GM21367 (cell line): Measurements from ENCODE around the gene C1QTNF1.
"Not testable (repeated sequence)": the region's sequence is repeated elsewhere in the genome, so short reads cannot be mapped to it uniquely, and the experiment has no call there.

Source experiments
- ATAC-seq: cut with Tn5 transposase; IDR thresholded peaks from one replicate; pipeline ENCODE4 v1.9.1; 2021; ENCODE audit not compliant: unreplicated experiment

Gene C1QTNF1

DNA sequence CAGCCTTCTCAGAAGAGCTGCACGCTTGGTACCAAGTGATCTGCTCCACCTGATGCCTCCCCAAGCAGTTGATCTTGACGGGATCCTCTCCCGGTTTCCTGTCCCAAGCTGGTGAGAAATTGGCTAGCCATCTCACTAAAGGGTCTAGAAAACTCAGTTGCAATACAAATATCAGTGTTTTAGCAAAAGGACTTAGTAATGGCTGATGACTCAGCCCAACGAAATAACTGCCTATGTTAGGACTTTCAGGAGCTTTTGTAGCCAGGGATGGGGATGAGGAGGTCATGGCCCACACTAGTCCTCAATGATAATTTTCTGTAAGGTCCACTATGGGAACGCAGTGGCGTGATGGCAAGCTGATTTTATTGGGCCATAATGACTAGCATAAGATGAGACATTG is 27.3 kb downstream of the C1QTNF1 start:
- no peak for ATAC-seq

DNA sequence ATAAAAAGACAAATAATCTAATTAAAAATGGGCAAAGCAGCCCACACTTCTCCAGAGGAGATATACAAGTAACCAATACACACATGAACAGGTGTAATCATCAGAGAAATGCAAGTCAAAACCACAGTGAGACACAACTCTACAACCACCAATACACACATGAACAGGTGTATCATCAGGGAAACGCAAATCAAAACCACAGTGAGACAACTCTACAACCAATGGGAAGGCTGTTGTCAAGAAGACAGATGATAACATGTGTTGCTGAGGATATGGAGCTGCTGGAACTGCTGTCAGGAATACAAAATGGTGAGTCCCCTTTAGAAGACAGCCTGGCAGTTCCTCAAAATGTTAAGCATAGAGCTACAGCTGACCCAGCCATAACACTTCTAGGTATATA is 28.2 kb downstream of the C1QTNF1 start:
- no peak for ATAC-seq

DNA sequence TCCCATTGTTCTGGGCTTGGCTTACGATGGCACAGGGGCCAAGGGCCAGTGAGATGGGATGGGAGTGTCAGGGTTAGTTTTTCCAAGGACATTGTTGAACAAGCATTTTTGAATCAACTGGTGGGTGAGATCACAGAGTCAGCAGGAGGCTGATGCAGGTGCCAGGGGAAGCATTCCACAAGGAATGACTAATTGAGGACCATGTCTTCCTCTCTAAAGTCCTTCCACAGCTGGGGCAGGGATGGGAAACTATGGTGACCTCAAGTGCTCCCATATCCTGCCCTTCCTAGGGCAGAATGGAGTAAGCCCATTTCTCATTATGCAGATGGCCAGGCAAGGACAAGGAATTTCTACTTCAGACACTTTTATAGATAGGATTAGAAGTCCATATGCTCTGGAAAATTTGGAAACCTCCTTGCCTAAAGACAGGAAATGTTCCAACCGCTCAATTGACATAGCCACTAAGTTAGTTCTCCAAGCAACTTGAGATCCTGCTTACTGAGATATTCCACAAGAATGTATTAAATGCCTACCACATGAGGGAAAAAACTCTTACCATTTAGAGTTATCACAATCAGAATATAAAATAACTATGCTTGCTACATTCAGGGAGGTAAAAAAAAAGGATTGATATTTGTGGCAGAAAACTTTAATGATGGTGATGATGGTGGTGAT is 29.4 kb downstream of the C1QTNF1 start:
- ATAC-seq, result no peak

DNA sequence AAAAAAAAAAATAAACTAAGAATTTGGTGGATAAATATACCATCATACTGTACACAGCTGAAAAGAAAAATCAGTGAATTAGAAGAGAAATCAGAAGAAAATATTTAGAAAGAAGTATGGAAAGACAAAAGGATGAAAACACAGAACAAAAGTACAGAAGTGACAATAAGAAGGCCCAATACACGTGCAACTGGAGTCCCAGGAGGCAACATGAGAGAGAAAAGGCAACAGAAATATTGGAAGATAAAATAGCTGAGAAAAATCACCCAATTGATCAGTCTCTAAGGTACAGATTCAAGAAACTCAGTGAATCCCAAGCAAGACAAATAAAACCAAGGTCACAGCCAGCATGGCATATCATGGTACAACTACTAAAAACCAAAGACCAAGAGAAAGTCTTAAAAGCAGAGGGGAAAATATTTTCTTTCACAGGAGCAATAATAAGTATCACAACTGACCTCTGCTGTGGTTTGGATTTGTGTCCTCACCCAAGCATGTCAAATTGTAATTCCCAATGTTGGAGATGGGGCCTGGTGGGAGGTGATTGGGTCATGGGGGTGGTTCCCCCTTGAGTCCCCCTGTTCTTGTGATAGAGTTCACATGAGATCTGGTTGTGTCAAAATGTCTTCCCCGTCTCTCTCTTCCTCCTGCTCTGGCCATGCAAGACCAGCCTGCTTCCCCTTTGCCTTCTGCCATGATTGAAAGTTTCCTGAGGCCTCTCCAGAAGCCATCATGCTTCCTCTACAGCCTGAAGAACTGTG is 30.4 kb downstream of the C1QTNF1 start:
- ATAC-seq, result no peak

DNA sequence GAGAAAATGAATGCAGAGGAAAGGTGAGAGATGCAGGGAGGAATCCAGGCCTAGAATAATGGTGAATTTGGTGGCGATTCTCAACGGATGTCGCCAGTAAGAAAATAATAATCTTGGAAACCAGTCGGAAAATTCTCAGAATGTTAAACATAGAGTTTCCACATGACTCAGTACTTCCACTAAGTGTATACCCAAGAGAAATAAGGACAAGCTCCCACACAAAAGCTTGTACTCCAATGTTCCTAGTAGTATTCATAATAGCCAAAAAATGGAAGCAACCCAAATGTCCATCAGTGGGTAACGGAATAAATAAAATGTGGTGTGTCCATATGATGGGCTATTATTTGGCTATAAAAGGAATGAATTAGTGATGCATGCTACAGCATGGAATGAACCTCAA is 31.2 kb downstream of the C1QTNF1 start:
- no peak for ATAC-seq

DNA sequence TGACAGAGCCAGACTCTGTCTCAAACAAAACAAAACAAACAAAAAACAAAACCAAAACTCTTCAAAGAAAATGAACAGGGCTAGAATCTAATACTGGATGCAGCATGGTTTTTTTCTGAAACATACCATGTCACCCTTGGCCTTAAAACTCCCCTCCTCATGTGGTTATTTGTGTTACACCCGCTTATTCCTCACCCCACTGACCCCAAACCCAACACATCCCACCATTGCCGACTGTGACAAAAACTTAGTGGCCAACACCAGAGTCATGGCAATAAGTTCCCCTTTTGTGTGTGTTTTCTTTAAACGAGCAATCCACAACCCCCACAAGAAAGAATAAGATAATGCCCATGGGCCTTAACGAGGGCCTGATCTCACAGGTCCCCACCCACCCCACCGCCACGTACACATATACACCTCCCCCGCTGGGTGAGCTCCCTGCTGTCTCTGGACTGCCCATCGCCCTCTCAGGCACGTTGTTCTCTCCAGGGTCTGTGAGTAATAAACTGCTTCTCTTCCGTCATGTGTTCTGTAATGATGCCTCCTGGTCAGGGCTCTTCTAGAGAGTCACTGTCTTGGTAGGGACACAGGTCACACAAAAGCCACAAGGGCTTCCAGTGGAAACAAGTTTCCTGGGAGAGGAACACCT is 33.9 kb downstream of the C1QTNF1 start:
- ATAC-seq, result no peak

DNA sequence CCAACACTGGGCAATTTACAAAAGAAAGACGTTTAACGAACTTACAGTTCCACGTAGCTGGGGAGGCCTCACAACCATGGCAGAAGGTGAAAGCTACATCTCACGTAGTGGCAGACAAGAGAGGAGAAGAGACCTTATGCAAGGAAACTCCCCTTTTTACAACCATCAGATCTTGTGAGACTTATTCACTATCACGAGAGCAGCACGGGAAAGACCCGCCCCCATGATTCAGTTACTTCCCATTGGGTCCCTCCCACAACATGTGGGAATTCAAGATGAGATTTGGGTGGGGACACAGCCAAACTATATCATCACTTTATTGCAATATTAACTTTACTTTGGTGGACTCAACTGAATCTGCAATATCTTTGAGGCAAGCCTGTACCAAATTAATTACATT is 38.7 kb downstream of the C1QTNF1 start:
- no peak for ATAC-seq

DNA sequence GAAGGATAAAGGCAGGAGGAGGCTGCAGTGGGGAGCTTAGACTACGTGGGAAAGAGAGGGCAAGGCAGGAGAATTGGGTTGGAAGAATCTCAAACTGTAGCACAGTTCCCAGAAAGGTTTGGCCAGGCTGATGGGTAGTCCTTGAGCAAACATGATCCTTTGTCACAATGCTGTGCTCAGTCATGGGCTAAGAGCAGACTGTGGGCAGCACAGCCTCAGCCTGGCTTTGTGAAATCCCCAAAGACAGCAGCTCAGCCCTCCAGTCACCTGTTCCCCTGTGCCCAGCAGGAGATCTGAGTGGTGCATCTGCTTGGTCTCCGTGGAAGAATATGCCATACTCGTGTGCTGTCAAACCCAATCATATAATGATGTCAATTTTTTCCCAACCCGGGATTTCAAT is 40.1 kb downstream of the C1QTNF1 start:
- ATAC-seq, result no peak

DNA sequence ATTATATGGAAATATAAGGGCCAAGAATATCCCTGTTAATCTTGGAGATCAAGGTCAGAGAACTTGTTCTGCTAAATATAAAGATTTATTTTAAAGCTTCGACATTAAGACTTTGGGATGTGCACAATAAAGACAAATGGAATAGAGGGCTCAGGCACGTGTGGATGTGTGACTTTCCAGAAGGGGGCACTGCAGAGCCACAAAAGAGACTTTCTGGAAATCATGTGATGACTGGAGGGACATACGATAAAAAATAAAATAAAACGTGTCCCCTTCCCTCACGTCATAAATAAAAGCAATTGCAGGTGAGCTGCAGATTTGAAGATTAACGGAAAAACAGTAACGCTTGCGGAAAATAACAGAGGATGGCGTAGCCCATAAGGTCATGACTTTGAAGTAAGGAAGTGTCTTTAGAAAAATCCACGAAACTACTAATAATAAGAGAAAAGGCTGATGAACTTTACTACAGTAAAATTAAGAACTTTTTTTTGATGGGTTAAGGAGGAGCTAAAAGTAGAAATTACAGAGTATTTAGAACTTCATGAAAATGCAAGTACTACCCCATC is 41.2 kb downstream of the C1QTNF1 start:
- ATAC-seq, result no peak

DNA sequence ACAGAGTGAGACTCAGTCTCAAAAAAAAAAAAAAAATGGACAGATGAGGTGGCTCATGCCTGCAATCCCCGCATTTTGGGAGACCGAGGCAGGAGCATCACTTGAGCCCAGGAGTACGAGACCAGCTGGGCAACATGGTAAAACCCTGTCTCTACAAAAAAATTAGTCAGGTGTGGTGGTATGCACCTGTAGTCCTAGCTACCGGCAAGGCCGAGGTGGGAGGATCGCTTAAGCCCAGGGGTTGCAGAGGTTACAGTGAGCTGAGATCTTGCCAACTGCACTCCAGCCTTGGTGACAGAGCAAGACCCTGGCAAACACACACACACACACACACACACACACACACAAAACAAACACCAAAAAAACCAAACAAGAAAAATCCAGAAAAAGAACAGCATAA is 43.0 kb downstream of the C1QTNF1 start:
- no peak for ATAC-seq

DNA sequence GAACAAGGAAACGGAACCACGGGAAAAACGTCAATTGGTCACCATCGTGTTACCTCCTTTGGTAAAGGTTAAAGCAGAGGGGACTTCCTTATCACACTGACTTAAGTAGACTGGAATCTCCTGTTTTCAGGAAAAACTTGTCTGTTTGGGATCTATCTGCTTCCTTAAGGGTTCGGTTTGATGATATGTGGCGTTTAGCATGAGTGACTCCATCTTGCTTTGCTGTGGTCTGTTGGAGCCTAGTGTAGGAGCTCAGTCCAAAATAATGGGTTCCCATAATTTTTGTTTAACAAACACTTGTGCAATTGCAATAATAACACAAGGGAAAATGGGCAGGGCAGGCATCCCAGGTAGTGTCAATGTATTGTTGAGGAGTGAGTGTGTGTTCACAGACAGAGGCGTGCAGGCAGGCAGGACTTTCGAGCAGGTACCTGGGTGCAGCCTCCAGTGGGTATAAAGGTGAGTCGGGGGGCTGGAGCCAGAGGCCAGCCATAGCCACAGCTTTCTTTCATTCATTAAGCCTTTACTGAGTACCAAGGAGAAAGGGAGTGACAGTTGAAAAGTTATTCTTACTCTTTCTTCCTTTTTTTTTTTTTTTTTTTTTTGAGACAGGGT is 46.4 kb downstream of the C1QTNF1 start:
- no peak for ATAC-seq

DNA sequence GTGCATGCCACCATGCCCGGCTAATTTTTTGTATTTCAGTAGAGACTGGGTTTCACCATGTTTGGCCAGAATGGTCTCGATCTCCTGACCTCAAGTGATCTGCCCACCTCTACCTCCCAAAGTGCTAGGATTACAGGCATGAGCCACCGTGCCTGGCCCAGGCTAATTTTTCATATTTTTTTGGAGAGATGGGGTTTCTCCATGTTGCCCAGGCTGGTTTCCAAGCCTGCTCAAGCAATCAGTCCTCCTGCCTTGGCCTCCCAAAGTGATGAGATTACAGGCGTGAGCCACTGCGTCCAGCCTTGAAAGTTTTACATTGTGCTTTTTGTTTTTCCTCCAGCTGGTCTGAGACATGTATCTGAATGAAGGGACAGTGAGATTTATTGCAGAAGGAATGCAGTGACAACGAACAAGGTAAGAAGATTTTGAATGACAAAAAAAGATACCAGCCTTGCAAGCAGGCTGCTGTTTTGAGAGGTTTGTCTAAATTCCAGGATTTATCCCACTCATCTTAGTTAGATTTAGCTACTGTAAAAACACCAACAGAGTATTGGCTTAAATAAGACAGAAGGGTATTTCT is 47.3 kb downstream of the C1QTNF1 start:
- ATAC-seq, result no peak

DNA sequence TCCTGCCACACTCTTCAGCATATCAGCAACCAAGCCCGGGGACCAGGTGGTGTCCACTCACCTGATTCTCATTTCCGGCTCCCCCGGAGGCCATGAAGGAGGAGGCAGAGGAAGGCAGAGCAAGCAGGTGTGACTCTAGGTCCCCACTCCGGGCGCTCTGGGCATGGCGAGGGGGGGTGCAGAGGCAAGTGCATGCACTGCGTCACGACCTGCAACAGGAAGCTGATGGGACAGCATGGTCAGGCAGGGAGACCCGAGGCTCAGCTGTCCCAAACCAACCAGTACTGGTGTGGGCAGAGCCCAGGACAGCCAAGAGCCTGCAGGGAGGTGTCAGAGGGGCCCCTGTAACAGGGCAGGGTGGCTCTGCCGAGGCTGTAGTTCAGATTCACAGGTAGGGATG is 48.6 kb downstream of the C1QTNF1 start:
- no peak for ATAC-seq

DNA sequence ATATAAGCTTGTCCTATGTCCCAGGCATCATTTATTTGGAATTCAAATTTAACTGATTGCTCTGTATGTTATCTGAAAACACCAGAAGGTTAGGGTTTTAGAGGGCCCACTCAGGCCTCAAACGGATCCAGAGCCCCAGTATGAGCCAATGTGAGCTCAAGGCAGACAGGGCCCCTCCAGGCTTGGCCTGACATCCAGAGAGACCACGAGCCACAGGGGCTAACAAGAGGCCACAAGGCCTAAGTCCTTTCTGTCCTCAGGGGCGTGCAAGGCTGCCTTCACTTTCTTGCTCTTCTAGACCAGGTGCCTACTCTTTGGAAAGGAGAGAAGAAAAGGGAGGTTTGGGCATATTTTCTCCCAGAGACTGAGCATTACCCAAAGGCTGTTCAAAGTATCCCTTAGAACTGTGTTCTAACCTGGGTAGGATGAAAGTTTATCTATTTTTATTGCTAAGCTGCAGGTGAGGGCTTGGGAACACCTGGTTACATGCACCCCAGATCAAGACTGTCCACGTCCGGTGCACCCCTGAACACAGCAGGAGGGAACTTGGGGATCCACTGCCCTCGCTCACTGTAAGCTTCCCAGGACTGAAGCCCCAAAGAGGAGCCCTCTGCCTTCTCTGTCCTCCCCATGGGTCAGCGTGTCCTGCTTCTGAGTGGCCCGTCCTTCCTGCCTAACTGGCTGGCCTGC is 49.2 kb downstream of the C1QTNF1 start:
- no peak for ATAC-seq

DNA sequence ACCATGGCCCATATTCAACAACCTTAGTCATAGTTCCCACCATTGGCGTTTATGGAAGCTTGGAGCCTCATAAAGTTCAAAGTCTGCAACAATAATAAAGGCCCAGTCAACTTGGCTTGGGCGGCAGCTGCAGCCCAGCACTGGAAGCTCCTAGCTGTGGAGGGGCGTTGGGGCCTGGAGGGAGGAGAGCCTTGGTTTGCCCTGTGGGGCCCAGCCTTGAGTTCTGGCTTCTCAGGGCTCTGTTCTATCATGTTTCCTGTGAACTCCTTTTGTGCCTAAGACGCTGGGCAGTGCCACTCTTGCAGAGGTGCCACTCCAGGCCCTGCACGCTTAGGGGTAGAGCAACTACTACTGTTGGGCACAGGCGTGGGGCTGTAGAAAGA is 49.7 kb downstream of the C1QTNF1 start:
- ATAC-seq, result no peak

DNA sequence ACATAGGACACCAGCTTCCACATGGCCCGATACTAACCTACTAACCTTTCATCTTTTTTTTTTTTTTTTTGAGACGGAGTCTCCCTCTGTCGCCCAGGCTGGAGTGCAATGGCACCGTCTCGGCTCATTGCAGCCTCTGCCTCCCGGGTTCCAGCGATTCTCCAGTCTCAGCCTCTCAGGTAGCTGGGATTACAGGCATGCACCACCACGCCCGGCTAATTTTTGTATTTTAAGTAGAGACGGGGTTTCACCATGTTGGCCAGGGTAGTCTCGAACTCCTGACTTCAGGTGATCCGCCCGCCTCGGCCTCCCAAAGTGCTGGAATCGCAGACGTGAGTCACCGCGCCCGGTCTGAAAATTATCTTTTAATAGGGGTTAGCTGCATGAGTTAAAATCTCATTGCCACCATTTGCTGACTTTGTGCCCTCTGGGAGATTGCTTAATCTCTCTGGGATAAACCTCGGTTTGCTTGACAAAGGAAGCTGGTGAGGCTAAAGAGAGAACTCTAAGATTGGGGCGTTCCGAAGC is 50.2 kb downstream of the C1QTNF1 start:
- ATAC-seq, result not testable (repeated sequence)

DNA sequence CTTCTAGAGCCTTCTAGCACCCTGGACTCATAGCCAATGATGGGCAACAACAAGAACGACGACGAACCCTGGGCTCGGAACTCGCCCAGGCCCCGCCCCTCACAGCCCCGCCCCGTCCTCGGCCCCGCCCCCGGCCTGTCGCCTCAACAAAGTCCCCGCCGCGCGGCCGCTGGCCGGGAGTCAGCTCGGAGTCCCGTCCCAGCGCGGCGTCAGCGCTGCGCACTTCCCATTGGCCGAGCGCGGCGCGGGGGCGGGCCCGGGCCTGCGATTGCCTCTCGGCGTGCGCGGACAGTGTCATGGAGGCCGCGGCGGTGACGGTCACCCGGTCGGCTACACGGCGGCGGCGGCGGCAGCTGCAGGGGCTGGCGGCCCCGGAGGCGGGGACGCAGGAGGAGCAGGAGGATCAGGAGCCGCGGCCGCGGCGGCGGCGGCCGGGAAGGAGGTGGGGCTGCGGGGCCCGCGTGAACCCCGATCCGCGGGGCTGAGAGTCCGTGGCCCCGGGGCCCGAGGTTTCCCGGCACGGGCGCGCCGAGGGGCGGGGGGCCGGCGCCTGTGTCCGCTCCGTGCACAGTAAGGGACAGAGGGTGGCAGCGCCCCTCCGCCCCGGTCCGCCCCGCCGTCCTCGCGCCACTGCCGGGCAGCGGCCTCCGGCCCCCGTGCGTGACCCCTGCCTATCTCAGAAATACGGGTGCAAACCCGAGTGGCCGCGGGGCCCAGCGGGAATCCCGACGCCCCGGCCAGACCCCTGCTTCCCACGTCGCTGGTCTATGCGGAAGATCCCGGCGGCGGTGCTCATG is 50.9 kb downstream of the C1QTNF1 start, which contains the start of gene ENGASE:
Gene ENGASE (plus strand): TSS at position 176 of the 797 bp plus-strand sequence. CDS start 121 bp downstream, at position 297.
- ATAC-seq, result peak; percentile 81

DNA sequence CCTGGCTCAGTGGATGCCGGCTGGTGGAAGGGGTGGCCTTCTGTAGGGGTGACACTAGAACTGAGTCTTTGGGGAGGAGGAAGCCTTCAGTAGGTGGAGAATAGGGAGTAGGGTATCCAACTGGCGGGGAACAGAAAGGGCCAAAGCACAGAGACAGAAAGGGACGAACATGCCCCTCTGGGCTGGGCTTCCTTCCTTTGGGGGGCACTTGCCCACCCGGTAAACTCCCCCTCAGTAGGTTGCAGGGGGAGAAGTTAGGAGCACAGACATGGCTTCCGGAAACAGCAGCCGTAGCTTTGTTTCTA is 51.4 kb downstream of the C1QTNF1 start:
- peak; percentile 9 for ATAC-seq

DNA sequence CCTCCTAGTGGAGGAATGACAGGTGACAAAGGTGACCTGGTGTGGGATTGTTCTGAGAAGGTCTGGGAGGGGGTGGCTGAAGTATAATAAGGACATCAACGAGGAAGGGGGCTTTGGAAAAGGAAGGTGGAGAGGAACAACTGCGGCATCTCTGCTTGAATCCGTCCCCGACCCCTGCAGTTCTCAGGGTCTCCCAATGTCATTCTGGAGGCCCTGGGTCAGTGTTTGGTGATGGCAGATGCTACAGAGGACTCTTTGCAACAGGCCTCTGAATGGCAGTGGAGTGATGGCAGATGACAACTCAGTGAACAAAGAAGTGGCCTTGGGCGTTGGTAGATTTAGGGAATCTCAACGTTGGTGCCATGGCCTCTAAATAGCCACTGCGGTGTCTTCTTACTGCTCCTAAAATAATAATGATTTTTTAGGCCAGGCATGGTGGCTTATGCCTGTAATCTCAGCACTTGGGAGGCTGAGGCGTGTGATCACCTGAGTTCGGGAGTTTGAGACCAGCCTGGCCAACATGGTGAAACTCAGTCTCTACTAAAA is 52.0 kb downstream of the C1QTNF1 start:
- no peak for ATAC-seq
